GM23338 (cell line): ENCODE data around the gene PPFIBP2.

Experiments used
- EZH2 ChIP-seq: fragments of 200-600 bp; sonication (generic); IDR thresholded peaks from one replicate; pipeline ENCODE4 v1.8.0; 2017; ENCODE audit warnings: antibody characterized with exemption, mild to moderate bottlenecking, low read depth; ENCODE audit not compliant: unreplicated experiment
- EZH2phosphoT487 ChIP-seq: fragments of 200-600 bp; sonication (generic); IDR thresholded peaks from one replicate; pipeline ENCODE4 v1.8.1; 2018; ENCODE audit warnings: antibody characterized with exemption; ENCODE audit not compliant: unreplicated experiment

GRCh38 chr11:7614656-7615055 lies 100.9 kb downstream of the PPFIBP2 start:
- TF ChIP-seq EZH2: no peak
- TF ChIP-seq EZH2phosphoT487: no peak
